Neural cell (in vitro differentiated cells): ENCODE measurements around the gene YY1.

Experiments used
- EP300 ChIP-seq: fragments of 450-650 bp; conservative IDR thresholded peaks from 2 replicates; pipeline ENCODE4 v1.6.1; 2014; ENCODE audit warnings: antibody characterized with exemption, mild to moderate bottlenecking, moderate library complexity; ENCODE audit not compliant: poor library complexity, severe bottlenecking
- EZH2 ChIP-seq: fragments of 200-600, 300-800 bp; shearing (Covaris generic), sonication (generic); IDR thresholded peaks from 2 replicates; pipeline ENCODE4 v1.6.1; 2014; ENCODE audit warnings: antibody characterized with exemption, low read length, borderline replicate concordance, mild to moderate bottlenecking; ENCODE audit not compliant: insufficient read depth, poor library complexity, severe bottlenecking
- POLR2AphosphoS5 ChIP-seq: IDR thresholded peaks from 2 replicates; pipeline ENCODE4 v1.6.1; 2012
- TAF1 ChIP-seq: IDR thresholded peaks from 2 replicates; pipeline ENCODE4 v1.6.1; 2012; ENCODE audit warnings: low read depth
- TF ChIP-seq, protein P1 (sequence below): IDR thresholded peaks from 2 replicates; pipeline ENCODE4 v1.6.1; 2012; ENCODE audit warnings: borderline replicate concordance
- TF ChIP-seq, protein P2 (sequence below): fragments of 450-650 bp; IDR thresholded peaks from 2 replicates; pipeline ENCODE4 v1.5.1; 2014; ENCODE audit warnings: antibody characterized with exemption, mild to moderate bottlenecking, moderate library complexity; ENCODE audit not compliant: poor library complexity, severe bottlenecking

GRCh38 chr14:100278702-100279101, 39.8 kb downstream of the YY1 start:
- TF ChIP-seq, protein P1, sequence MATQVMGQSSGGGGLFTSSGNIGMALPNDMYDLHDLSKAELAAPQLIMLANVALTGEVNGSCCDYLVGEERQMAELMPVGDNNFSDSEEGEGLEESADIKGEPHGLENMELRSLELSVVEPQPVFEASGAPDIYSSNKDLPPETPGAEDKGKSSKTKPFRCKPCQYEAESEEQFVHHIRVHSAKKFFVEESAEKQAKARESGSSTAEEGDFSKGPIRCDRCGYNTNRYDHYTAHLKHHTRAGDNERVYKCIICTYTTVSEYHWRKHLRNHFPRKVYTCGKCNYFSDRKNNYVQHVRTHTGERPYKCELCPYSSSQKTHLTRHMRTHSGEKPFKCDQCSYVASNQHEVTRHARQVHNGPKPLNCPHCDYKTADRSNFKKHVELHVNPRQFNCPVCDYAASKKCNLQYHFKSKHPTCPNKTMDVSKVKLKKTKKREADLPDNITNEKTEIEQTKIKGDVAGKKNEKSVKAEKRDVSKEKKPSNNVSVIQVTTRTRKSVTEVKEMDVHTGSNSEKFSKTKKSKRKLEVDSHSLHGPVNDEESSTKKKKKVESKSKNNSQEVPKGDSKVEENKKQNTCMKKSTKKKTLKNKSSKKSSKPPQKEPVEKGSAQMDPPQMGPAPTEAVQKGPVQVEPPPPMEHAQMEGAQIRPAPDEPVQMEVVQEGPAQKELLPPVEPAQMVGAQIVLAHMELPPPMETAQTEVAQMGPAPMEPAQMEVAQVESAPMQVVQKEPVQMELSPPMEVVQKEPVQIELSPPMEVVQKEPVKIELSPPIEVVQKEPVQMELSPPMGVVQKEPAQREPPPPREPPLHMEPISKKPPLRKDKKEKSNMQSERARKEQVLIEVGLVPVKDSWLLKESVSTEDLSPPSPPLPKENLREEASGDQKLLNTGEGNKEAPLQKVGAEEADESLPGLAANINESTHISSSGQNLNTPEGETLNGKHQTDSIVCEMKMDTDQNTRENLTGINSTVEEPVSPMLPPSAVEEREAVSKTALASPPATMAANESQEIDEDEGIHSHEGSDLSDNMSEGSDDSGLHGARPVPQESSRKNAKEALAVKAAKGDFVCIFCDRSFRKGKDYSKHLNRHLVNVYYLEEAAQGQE: no peak
- TF ChIP-seq POLR2AphosphoS5 (no peak), EZH2 (no peak), EP300 (no peak), TAF1 (no peak)
- TF ChIP-seq, protein P2, sequence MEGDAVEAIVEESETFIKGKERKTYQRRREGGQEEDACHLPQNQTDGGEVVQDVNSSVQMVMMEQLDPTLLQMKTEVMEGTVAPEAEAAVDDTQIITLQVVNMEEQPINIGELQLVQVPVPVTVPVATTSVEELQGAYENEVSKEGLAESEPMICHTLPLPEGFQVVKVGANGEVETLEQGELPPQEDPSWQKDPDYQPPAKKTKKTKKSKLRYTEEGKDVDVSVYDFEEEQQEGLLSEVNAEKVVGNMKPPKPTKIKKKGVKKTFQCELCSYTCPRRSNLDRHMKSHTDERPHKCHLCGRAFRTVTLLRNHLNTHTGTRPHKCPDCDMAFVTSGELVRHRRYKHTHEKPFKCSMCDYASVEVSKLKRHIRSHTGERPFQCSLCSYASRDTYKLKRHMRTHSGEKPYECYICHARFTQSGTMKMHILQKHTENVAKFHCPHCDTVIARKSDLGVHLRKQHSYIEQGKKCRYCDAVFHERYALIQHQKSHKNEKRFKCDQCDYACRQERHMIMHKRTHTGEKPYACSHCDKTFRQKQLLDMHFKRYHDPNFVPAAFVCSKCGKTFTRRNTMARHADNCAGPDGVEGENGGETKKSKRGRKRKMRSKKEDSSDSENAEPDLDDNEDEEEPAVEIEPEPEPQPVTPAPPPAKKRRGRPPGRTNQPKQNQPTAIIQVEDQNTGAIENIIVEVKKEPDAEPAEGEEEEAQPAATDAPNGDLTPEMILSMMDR: no peak
